CD4-positive, alpha-beta T cell treated with Interferon gamma for 1 hour (primary cell): ENCODE data around the gene AEBP2.
"Not testable (repeated sequence)": the region's sequence is repeated elsewhere in the genome, so short reads cannot be mapped to it uniquely, and the experiment has no call there.

Experiments
- DNase-seq: peaks from one replicate; pipeline ENCODE4 v3.0.0-alpha.2; 2020

Gene AEBP2, protein sequence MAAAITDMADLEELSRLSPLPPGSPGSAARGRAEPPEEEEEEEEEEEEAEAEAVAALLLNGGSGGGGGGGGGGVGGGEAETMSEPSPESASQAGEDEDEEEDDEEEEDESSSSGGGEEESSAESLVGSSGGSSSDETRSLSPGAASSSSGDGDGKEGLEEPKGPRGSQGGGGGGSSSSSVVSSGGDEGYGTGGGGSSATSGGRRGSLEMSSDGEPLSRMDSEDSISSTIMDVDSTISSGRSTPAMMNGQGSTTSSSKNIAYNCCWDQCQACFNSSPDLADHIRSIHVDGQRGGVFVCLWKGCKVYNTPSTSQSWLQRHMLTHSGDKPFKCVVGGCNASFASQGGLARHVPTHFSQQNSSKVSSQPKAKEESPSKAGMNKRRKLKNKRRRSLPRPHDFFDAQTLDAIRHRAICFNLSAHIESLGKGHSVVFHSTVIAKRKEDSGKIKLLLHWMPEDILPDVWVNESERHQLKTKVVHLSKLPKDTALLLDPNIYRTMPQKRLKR

DNA sequence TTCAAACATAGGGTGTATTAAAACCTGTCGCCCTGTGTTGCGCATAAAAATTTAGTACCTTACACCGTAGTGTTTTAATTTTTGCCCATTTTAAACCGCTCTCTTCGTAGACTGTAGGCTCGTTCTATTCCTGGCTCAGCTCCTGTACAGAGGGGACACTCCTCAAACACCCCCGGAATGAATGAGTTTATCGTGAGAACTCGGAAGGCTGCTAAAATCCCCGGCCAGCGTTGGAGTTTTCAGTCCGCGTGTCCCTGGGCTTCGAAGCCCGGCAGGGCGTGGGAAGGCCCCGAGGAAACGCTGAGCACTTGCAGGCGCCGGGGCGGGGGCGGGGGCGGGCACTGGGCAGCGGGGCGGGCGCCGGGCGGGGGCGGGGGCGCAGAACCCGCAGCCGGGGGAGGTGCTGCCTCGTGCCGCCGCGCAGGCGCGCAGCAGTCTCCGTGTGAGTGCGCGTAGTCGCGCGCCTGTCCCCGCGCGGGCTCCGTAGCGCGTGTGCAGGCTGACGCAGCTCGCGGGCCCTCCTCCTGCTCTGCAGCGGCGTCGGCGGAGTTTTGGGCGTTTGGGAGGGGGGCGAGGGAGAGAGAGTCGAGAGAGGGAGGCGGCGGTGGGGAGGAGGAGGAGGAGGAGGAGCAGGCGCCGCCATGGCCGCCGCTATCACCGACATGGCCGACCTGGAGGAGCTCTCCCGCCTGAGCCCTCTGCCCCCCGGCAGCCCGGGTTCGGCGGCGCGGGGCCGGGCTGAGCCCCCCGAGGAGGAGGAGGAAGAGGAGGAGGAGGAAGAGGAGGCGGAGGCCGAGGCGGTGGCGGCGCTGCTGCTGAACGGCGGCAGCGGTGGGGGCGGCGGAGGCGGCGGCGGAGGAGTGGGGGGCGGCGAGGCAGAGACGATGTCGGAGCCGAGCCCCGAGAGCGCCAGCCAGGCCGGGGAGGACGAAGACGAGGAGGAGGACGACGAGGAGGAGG, at the start of gene AEBP2:
Gene AEBP2 (plus strand): TSS at position 434 of the 960 bp plus-strand sequence. CDS start 208 bp downstream, at position 642.
- peak; percentile 97 for DNase-seq

DNA sequence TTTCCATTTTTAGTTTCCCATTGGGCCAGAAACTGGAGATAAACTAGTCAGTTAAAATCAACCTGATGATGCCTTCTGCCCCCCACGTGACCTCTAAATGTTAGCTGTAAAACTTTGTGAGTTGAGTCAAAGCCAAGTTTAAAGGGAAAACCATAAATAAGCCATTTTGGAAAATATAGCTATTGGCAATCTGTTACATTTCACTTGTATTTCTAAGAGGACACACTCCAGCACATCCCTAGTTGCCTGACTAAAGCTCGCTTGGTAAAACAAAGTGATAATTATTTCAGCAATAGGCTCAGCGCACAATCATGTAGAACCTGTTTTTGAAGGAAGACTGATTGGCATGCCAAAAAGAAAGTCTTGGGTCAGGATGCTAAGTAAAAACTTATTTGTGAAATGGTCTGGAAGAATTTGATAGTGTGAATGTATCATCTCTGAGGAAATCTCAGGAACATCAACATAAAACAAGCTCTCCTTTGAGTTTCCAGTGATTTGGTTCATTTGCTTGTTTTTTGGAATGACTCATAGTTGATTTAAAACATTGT, 49.2 kb upstream of the AEBP2 start:
- DNase-seq, result no peak

DNA sequence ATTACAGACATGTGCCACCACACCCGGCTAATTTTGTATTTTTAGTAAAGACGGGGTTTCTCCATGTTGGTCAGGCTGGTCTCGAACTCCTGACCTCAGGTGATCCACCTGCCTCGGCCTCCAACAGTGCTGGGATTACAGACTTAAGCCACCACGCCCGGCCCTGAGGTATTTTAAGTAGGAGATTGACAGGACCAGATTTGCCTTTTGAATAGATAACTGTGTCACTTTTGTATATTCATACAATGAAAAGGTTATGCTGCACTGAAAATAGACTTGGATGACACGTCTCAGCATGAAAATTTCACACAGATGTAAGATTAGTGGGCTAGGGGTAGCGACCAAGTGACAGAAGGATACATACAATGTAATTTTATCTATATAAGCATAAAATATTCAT, 46.6 kb upstream of the AEBP2 start:
- not testable (repeated sequence) for DNase-seq

DNA sequence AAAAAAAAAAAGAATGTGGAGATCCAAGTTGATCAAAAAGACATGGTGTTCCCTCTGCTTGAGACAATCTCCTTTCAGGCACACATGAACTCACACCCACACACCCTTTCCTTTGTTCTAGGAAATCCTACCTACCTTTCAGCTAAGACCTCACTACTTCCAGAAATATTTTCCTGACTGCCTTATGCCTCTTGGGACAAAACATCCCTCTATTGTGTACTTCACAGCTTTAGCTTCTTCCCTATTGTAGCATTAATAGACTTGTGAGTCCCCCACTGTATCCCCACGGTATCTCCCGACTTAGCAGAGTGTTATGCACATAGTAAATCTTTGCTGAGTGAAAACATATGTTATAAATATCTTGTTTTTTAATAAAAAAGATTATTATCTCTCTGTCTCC, 44.9 kb upstream of the AEBP2 start:
- no peak for DNase-seq

DNA sequence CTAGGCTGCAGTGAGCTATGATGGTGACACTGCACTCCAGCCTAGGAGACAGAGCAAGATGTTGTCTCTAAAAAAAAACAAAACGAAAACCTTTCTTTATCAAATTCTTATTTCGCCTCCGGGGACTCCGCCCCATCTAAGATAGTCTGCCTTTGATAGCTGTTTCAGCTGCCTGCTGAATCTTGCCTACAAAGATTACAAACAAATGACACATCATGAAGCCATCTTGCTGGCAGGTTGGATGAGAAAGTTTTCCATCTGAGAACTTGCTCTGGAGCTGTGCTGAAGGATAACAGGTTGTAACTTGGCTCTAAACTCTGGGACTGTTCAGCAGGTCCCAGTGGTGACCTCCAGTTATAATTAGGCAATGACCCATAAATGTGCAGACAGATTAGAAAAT, 41.8 kb upstream of the AEBP2 start:
- DNase-seq, result no peak

DNA sequence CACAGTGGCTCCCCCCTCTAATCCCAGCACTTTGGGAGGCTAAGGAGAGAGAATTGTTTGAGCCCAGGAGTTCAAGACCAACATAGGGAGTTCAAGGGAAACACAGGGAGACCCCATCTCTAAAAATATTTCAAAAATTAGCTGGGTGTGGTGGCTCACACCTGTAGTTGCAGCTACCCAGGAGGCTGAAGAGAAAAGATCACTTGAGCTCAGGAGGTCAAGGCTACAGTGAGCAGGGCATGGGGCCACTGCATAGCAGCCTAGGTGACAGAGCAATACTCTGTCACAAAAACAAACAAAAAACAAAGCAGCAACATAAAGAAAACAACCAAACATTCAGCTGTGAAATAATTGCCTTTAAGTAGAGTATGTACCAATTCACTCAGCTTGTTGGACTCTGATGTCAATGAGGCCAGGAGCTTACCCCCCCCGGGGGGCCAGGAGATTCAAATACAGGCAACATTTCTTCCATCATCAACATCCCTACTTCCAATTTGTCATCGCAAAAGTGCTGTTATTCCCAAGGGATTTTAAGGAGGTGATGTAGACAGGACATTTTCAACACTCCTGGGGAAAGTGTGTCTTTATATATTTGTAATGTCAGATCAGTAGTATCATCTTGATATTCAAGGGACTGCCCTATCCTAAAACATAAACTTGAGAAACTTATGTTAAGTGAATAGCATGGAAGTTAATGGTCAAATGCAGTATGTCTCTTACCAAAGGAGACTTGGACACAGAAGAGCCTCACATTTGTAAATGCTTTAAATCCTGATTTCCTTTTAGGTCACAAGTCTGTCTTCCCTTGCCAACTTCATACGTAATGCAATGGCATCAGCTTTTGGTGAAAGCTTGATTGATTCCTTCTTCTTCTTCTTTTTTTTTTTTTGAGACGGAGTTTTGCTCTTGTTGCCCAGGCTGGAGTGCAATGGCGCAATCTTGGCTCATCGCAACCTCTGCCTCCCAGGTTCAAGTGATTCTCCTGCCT, 40.6 kb upstream of the AEBP2 start:
- DNase-seq, result no peak

DNA sequence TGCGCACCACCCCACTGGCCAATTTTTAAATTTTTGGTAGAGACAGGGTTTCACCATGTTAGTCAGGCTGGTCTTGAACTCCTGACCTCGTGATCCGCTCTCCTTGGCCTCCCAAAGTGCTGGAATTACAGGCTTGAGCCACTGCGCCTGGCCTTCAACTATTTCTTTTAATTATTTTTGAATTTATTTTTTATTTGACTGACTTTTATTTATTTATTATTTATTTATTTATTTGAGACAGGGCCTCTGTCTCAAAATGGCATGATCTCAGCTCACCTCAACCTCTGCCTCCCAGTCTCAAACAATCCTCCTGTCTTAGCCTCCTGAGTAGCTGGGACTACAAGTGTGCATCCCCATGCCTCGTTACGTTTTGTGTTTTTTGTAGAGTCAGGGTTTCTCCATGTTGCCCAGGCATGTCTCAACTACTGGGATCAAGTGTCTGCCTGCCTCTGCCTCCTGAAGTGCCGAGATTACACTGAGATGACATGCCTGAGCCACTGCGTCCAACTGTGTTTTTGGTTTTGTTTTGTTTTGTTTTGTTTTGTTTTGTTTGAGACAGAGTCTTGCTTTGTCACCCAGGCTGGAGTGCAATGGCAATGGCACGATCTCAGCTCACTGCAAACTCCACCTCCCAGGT, 38.5 kb upstream of the AEBP2 start:
- not testable (repeated sequence) for DNase-seq

DNA sequence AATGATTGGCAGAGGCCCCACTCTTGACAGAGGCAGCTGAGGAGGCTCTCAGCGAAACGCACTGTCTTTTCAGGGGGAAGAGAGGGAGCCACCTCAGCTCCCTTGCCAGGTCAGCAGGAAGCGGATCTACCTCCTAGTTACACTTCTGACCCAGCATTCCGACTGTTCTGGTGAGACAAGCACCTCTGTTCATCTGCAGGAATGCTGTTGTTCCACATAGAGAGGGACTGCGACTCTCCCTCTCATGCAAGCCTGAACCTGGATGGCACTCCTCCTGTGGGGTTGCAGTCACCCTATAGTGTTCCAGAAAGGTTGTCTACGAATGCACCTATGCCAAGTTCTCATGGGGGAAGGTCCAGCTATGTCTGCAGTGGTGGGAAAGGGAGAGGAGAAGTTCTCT, 37.1 kb upstream of the AEBP2 start:
- DNase-seq, result no peak

DNA sequence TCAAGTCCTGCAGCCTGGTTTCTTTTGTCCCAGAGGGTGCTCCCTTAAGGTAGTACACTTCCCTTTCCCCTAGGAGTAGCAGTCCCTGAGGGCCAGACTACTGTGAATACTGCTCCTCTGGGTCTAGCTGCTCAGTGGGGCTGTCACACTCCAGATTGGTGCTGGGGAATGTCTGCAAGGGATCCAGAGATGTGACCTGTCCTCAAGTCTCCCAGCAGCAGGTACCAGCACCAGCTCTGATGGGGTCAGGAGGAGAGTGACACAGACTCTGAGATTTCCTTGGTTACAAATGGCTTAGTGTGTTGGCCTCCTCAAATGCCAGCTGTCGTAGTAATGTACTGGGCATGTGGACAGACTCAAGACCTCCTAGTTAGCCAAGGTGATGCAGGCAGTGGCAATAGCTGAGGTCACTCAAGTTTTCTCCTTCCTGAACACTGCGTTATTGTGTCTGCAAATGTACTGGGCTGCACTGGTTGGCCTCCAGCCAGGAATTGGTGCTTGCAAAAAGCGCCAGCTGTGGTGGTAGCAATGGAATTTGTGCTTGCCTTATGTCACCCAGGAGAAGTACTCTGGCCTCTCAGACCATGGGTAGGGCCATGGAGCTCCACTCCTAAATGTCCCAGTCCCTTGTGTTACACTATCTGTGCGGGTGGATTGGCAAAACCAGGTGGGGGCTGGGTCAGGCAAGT, 36.4 kb upstream of the AEBP2 start:
- DNase-seq, result no peak

DNA sequence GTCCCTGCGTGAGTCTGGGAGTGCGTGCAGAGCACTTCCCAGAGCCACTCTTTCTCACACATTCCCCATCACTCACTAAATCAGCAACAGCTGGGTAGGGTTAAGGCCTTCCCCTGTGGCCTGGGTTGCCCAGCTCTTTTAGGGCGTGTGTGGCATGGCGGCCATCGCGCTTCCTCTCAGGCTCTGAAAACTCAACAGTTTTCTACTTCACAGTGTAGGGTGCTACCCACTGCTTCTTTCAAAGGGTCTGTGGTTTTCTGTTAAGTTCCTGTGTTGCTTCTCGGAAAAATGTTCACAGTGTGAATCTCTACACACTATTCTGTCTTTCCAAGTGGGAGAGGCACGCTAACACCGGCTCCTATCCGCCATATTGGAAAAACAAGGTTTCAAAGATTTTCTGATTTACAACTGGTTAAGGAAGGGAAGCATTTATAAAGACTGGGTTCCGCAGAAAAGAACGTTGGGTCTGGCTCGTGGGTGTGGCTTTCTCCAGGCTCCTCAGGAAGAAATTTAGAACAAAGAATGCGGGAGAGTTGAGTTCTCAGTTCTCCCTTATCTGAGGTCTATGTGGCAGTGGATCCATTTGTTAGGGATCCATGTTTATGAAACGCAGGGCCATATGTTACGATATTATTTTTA, 34.9 kb upstream of the AEBP2 start:
- DNase-seq, result no peak

DNA sequence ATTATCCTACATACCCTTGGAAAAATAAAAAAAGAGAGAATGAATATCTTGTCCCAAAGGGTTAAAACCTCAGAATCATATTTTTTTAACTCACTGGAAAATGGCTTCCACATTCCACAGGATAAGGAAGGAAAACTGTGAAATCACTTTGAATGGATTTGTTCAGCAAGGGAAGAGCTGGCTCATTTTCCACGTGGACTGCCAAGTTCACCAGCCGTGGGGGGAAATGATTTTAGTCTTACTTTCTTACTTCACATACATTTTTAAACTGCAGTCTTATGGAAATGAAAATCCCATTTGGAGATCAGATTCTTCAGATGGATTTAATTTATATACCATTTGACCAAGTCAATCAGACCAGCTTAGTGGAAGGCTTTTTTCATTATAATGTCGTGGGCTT, 29.9 kb upstream of the AEBP2 start:
- DNase-seq, result no peak

DNA sequence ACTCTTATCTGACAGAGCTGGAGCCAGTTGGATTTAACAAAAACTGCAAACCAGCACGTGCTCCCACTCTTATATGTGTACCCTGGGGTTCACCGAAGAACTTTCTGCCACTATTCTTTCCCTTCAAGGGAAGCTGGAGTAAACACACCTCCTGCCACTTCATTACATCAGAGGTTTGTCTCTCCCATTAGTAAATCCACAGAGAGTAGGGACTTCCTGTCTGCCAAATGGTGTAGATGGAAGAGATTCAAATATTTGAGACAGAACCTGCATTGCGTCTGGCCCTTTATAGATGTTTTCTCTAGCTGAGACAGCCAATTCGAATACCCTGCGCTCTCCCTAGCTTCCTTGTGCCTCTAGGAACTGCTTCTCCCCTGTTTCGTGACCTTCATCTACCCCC, 29.1 kb upstream of the AEBP2 start:
- DNase-seq, result no peak

DNA sequence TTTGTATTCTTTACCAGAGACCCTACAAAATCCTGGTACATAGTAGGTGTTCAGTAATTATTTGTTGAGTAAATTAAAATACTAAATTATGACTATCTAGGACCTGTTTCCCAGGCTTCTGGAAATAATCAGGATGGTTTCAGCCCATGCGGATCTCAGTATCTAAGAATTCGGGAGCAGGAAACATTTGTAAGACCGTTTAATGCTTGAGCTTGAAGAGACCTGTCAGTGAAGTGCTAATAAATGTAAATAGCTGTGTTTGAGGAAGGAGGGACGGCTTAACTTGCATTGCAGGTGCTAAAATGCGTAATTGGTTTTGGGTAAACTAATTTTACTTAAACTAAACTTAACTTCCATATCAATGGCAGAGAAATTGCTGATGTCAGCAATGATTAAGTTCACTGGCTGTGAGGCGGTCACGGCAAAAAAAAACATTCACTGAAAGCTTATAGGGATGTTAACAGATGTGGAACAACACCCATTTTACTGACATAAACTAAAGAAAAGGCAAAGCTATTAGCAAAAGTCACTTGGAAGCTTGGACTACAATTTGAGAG, 28.6 kb upstream of the AEBP2 start:
- no peak for DNase-seq

DNA sequence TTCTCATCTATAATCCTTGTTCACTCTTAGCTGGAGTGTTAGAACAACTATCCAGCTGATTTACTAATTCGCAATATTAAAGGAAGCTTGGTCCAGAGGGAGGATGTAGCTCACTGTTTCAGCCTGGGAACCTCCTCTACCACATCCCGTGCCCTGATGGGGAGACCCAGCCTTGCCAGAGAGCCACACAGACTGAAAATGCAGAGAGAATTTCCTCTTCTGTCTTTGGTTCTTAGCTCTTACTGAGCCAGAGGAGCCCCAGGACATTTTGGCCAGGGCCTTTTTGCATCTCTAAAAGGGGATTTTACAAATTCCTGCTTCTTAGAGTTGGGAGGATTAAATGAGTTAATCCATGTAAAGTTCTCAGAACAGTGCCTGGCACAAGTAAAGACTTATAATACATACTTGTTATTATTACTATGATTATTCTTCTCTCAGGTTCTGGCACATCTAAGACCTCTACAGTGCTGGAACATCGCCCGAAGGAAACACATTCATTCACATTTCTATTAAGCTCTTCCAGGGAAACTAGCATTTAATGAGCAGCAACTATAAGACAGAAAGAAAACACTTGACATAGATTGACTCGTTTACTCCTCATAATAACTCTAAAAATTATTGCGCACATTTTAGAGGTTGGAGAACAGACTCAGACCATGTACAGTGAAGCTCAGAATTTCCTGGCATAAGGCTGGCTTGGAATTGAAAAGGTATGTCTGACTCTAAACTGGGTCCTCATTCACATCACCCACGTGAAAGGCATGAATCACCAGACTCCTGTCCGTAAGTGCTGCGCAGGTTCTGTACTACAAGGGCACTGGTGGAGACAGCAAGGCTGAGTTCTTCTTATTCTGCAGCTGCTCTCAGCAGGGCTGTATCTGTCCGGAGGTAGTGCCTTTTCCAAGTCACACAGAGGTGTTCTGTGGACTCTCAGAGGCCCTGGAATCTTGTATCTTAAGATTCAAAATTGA, 27.8 kb upstream of the AEBP2 start:
- no peak for DNase-seq

DNA sequence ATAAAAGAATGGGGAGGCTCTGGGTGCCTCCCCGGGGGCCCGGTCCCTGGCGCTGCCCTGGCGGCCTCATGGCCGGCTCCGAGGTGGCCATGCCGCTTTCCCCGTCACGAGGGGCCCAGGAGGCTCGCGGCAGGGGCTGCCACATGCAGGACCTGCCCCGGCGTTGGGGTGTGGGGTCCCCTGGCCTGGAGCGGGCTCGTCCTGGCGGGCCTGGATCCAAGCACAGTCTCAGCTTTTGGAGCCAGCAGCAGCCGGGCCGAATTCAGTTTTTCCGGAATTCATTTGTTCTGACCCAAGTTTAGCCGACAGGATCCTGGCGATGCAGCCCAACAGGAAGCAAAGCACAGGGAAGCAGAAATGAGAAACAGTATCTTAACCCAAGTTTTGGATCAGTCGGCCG, 26.4 kb upstream of the AEBP2 start:
- no peak for DNase-seq

DNA sequence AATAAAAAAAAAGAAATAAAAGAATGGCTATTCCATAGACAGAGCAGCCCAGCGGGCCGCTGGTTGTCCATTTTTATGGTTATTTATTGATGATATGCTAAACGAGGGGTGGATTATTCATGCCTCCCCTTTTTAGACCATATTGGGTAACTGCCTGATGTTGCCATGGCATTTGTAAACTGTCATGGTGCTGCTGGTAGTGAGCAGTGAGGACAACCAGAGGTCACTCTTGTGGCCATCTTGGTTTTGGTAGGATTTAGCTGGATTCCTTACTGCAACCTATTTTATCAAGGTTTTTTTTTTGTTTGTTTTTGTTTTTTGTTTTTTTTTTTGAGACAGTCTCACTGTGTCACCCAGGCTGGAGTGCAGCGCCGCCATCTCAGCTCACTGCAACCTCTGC, 25.7 kb upstream of the AEBP2 start:
- not testable (repeated sequence) for DNase-seq

DNA sequence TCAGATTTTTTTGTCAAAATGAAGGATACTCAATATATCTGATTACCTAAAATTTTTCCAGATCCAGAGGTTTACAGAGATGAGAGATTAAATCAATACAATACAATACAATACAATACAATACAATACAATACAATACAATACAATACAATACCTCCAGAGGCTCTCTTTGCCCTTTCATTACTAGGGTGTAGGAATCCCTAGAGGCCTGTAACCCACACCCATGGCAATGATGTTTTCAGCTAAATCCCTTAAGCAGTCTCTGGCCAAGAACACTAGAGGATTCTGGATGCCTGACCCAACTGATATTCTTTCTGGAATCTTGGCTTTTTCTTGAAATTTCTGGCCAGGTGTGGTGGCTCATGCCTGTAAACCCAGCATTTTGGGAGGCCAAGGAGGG, 23.7 kb upstream of the AEBP2 start:
- DNase-seq, result no peak

DNA sequence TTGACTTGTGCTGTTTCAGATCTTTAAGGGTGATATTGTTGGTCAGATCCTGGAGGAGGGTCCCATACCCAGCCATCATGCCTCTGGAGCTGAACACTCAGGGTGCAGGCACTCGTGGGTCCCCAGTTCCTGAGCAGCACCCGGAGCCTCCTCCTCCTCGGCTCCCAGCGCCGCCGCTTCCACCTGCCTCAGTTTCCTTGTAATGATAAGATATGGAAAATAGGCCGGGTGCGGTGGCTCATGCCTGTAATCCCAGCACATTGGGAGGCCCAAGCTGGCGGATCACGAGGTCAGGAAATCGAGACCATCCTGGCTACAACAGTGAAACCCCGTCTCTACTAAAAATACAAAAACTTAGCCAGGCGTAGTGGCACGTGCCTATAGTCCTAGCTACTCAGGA, 20.2 kb upstream of the AEBP2 start:
- DNase-seq, result no peak
